ENCODE data around the gene PTPRM.

The PTPRM gene

GRCh38 chr18:8286303-8286702 is 719.2 kb downstream of the PTPRM start:
- DNase-seq (ENCODE audit: low read depth) = no peak

GRCh38 chr18:8287196-8287885 is 720.2 kb downstream of the PTPRM start:
- DNase-seq (ENCODE audit: low read depth) = no peak

GRCh38 chr18:8288472-8289195 is 721.5 kb downstream of the PTPRM start:
- no peak for DNase-seq (ENCODE audit: low read depth)

- no peak for DNase-seq (ENCODE audit: low read depth)
These were observed 723.3 kb downstream of the PTPRM start for GRCh38 chr18:8290435-8290834.

GRCh38 chr18:8290913-8291312 is 723.8 kb downstream of the PTPRM start:
- DNase-seq (ENCODE audit: low read depth) = no peak

GRCh38 chr18:8293184-8293583 is 726.1 kb downstream of the PTPRM start:
- no peak for DNase-seq (ENCODE audit: low read depth)

- DNase-seq (ENCODE audit: low read depth) = no peak
These were observed 729.9 kb downstream of the PTPRM start for GRCh38 chr18:8296886-8297616.

- no peak for DNase-seq (ENCODE audit: low read depth)
These were observed 731.1 kb downstream of the PTPRM start for GRCh38 chr18:8298186-8298585.

GRCh38 chr18:8299054-8299980 is 732.2 kb downstream of the PTPRM start:
- DNase-seq (ENCODE audit: low read depth) = no peak

GRCh38 chr18:8300751-8301410 is 733.8 kb downstream of the PTPRM start:
- DNase-seq (ENCODE audit: low read depth) = no peak

- DNase-seq (ENCODE audit: low read depth) = no peak
These were observed 734.5 kb downstream of the PTPRM start for GRCh38 chr18:8301427-8302172.

- DNase-seq (ENCODE audit: low read depth) = no peak
These were observed 736.1 kb downstream of the PTPRM start for GRCh38 chr18:8303151-8303755.

- DNase-seq (ENCODE audit: low read depth) = no peak
These were observed 740.8 kb downstream of the PTPRM start for GRCh38 chr18:8307960-8308359.

GRCh38 chr18:8313043-8313442 is 745.9 kb downstream of the PTPRM start:
- DNase-seq (ENCODE audit: low read depth) = no peak

- DNase-seq (ENCODE audit: low read depth) = no peak
These were observed 747.0 kb downstream of the PTPRM start for GRCh38 chr18:8314124-8314523.

GRCh38 chr18:8319798-8320489 is 752.8 kb downstream of the PTPRM start:
- DNase-seq (ENCODE audit: low read depth) = no peak

- DNase-seq (ENCODE audit: low read depth) = no peak
These were observed 755.4 kb downstream of the PTPRM start for GRCh38 chr18:8322486-8322885.

- DNase-seq (ENCODE audit: low read depth) = no peak
These were observed 757.4 kb downstream of the PTPRM start for GRCh38 chr18:8324343-8325065.
